Lung (tissue), 12 donors: ENCODE measurements around the gene SLC36A4. TPM values are rescaled to one million over a fixed set of nuclear protein-coding genes. Genes with fewer than 3 reads are reported as not detected.
A peak's percentile ranks its signal among the peaks of the same experiment; 100 is the strongest.

Source experiments
- ATAC-seq: fragments of 200-7000 bp; cut with Tn5 transposase; one replicate; pipeline ENCODE4 v1.9.1; 2020; ENCODE audit warnings: moderate number of reproducible peaks; ENCODE audit not compliant: insufficient read depth, low FRiP score
- DNase-seq, 3 donors: peaks; one replicate each; pipeline ENCODE4 v3.0.0-alpha.2; 2013 to 2017
- H3K27ac ChIP-seq, 2 donors: one replicate each; pipeline ENCODE4 v1.5.1; 2013; ENCODE audit warnings: mild to moderate bottlenecking in 2 of 2, moderate library complexity in 2 of 2, control low read depth in 1 of 2, inconsistent platforms in 1 of 2, low read depth in 1 of 2, low read length in 1 of 2
- H3K27me3 ChIP-seq, 3 donors: one replicate each; pipeline ENCODE4 v1.5.1; 2013; ENCODE audit warnings: low read length in 2 of 3; ENCODE audit not compliant: control insufficient read depth in 3 of 3, insufficient read depth in 3 of 3
- H3K36me3 ChIP-seq, 4 donors: one replicate each; pipeline ENCODE4 v1.5.1; 2013; ENCODE audit warnings: low read length in 4 of 4, mild to moderate bottlenecking in 1 of 4, moderate library complexity in 1 of 4; ENCODE audit not compliant: control insufficient read depth in 4 of 4, insufficient read depth in 4 of 4
- H3K4me1 ChIP-seq, 5 donors: one replicate each; pipeline ENCODE4 v1.5.1; 2013; ENCODE audit warnings: low read length in 5 of 5, mild to moderate bottlenecking in 2 of 5, moderate library complexity in 1 of 5; ENCODE audit not compliant: control insufficient read depth in 5 of 5, insufficient read depth in 5 of 5
- H3K4me3 ChIP-seq: one replicate; pipeline ENCODE4 v1.5.1; 2013; ENCODE audit warnings: mild to moderate bottlenecking, control low read depth, moderate library complexity
- H3K9ac ChIP-seq, 2 donors: one replicate each; pipeline ENCODE4 v1.5.1; 2013; ENCODE audit warnings: low read length in 2 of 2, control low read depth in 1 of 2; ENCODE audit not compliant: insufficient read depth in 1 of 2
- H3K9me3 ChIP-seq, 4 donors: one replicate each; pipeline ENCODE4 v1.5.1; 2013; ENCODE audit warnings: low read length in 3 of 4, mild to moderate bottlenecking in 1 of 4, moderate library complexity in 1 of 4; ENCODE audit not compliant: control insufficient read depth in 4 of 4, insufficient read depth in 3 of 4
- WGBS, 2 donors: extraction: QIAGEN DNeasy Blood & Tissue Kit; methylation state at CpG; one replicate each; pipeline ENCODE4 v1.1.7; 2013; 5-methylcytosine and 5-hydroxymethylcytosine counted together
- polyA plus RNA-seq, 2 donors: library from polyadenylated mRNA; stranded (reverse); fragments of 200-250 nt; gene quantifications; one replicate each; pipeline ENCODE4 v1.2.1, GENCODE V29; 2013
- total RNA-seq, 2 donors: library from RNA; depleted of rRNA in 1 of 2; stranded (reverse); fragments of >200 nt in 1 of 2; gene quantifications; one replicate each; pipeline ENCODE4 v1.2.1, GENCODE V29; 2014 to 2021
- TF ChIP-seq, protein P1 (sequence below): IDR thresholded peaks from 2 replicates; pipeline ENCODE4 v1.5.1; 2012; ENCODE audit warnings: mild to moderate bottlenecking; ENCODE audit errors: control extremely low read depth, extremely low read depth
- donor health status: control.
- donor health status: control.
- donor health status: Bipolar disorder and iron deficiency.
- donor health status: healthy.
- donor health status: DM: yes; HTN: yes; CAD: no.

Gene SLC36A4
- total and polyA plus RNA-seq, 4 donors: 4.7 to 22.1 (median 17.0) TPM

DNA sequence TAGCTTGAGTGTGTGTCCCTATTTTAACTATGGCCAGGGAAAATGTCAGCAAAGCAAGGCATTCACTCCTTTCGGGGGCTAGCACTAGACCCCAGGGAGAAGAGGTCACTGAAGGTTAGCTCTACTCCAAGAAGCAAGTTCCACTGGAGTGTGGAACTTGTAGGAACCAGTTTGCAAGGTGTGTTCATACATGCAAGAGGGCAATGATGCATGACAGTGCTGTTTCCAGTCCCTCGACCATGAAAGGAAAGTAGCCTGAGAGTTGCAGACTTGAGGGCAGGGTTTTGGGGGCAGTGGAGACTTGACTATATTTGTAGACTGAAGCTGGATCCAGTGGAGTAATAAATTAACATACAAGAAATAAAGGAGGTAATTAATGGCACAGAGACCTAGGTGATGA lies 21.6 kb upstream of the SLC36A4 start:
- DNase-seq: no peak
- Histone ChIP-seq H3K4me1 (peaks cover 0 to 7% (median 0%) of the 10 kb centered on the region in 5 donors), H3K27me3 (no peaks in the 10 kb centered on the region), H3K9ac (no peak overlapping the region), H3K4me3 (no peak overlapping the region), H3K27ac (no peak overlapping the region), H3K9me3 (no peaks in the 10 kb centered on the region), H3K36me3 (no peaks in the 10 kb centered on the region)
- TF ChIP-seq, protein P1, sequence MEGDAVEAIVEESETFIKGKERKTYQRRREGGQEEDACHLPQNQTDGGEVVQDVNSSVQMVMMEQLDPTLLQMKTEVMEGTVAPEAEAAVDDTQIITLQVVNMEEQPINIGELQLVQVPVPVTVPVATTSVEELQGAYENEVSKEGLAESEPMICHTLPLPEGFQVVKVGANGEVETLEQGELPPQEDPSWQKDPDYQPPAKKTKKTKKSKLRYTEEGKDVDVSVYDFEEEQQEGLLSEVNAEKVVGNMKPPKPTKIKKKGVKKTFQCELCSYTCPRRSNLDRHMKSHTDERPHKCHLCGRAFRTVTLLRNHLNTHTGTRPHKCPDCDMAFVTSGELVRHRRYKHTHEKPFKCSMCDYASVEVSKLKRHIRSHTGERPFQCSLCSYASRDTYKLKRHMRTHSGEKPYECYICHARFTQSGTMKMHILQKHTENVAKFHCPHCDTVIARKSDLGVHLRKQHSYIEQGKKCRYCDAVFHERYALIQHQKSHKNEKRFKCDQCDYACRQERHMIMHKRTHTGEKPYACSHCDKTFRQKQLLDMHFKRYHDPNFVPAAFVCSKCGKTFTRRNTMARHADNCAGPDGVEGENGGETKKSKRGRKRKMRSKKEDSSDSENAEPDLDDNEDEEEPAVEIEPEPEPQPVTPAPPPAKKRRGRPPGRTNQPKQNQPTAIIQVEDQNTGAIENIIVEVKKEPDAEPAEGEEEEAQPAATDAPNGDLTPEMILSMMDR: no peak
- no peak for ATAC-seq
- 79 to 82% methylated on average over 2 of the region's 2 CpGs for WGBS, 2 donors

- peak; percentile 60 for ATAC-seq
- no peak overlapping the region for H3K27ac ChIP-seq
Measured at GRCh38 chr11:93216511-93217101, 18.8 kb upstream of the SLC36A4 start.

DNA sequence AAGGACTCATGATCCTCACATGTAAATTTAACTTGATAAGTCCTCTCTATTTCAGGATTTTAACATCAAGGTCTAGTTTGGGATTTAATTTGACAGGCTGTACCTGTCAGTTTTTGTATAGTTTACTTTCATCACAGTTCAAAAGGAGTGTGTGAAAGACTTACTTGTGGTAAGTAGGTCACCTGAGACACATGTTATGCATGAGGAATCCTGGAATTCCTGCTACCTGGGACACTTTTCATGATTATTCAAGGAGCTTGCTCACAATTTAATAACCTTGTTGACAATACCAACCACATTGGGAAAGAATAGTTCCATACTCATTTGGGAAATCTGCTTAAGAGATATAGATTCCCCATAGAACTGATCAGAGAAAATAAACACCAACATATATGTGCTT lies 15.8 kb upstream of the SLC36A4 start:
- TF ChIP-seq, protein P1: no peak
- Histone ChIP-seq H3K9ac (no peak overlapping the region), H3K4me3 (no peak overlapping the region), H3K9me3 (peaks cover 0 to 3% (median under 1%) of the 10 kb centered on the region in 4 donors), H3K36me3 (no peaks in the 10 kb centered on the region), H3K27me3 (no peaks in the 10 kb centered on the region), H3K27ac (no peak overlapping the region), H3K4me1 (peaks cover 0 to 7% (median 0%) of the 10 kb centered on the region in 5 donors)
- DNase-seq (no peak), ATAC-seq (no peak)

More at GRCh38 chr11:93216511-93217101, 18.8 kb upstream of the SLC36A4 start:
- Histone ChIP-seq H3K9ac (no peak overlapping the region), H3K36me3 (no peaks in the 10 kb centered on the region), H3K27me3 (no peaks in the 10 kb centered on the region), H3K4me1 (peaks cover 0 to 7% (median 0%) of the 10 kb centered on the region in 5 donors), H3K4me3 (no peak overlapping the region), H3K9me3 (no peaks in the 10 kb centered on the region)
- no peak for DNase-seq
- TF ChIP-seq, protein P1: no peak
- WGBS, 2 donors: 39 to 57% methylated on average over 5 of the region's 5 CpGs

DNA sequence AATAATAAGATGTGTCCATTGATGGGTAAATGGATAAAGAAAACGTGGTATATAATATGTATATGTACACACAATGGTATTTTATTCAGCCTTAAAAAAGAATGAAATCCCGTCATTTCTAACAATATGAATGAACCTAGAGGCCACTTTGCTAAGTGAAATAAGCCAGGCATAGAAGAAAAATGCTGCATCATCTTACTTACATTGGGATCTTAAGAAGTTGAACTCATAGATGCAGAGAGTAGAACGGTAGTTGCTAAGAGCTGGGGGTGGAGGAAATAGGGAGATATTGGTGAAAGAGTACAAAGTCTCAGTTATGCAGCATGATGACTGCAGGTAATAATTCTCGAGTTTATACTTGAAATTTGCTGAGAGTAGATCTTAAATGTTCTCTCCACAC lies 14.3 kb upstream of the SLC36A4 start:
- H3K27ac ChIP-seq: no peak overlapping the region
- no peaks in the 10 kb centered on the region for H3K36me3 ChIP-seq
- H3K27me3 ChIP-seq: no peaks in the 10 kb centered on the region
- ATAC-seq: no peak
- 66 to 76% methylated on average over 4 of the region's 4 CpGs for WGBS, 2 donors
- no peak for DNase-seq
- no peak overlapping the region for H3K9ac ChIP-seq
- H3K9me3 ChIP-seq: peaks cover 0 to 10% (median 5%) of the 10 kb centered on the region in 4 donors
- no peak overlapping the region for H3K4me3 ChIP-seq
- TF ChIP-seq, protein P1: no peak
- H3K4me1 ChIP-seq: peaks cover 0 to 7% (median 0%) of the 10 kb centered on the region in 5 donors
